Hepatocyte (in vitro differentiated cells): ENCODE data around the gene TRAPPC1.
"Not testable (repeated sequence)": the region's sequence is repeated elsewhere in the genome, so short reads cannot be mapped to it uniquely, and the experiment has no call there.

Experiments
- EZH2 ChIP-seq: fragments of 200-600 bp; sonication (generic); IDR thresholded peaks from 2 replicates; pipeline ENCODE4 v1.6.1; 2016; ENCODE audit warnings: antibody characterized with exemption, mild to moderate bottlenecking, borderline replicate concordance
- EZH2phosphoT487 ChIP-seq: fragments of 200-600 bp; sonication (generic); IDR thresholded peaks from one replicate; pipeline ENCODE4 v1.6.1; 2018; ENCODE audit warnings: antibody characterized with exemption, mild to moderate bottlenecking, low read depth, moderate library complexity; ENCODE audit not compliant: unreplicated experiment, severe bottlenecking
- TF ChIP-seq, protein P1 (sequence below): fragments of 200-600 bp; sonication (generic); IDR thresholded peaks from 2 replicates; pipeline ENCODE4 v1.5.1; 2016; ENCODE audit warnings: antibody characterized with exemption, mild to moderate bottlenecking; ENCODE audit not compliant: poor library complexity

DNA sequence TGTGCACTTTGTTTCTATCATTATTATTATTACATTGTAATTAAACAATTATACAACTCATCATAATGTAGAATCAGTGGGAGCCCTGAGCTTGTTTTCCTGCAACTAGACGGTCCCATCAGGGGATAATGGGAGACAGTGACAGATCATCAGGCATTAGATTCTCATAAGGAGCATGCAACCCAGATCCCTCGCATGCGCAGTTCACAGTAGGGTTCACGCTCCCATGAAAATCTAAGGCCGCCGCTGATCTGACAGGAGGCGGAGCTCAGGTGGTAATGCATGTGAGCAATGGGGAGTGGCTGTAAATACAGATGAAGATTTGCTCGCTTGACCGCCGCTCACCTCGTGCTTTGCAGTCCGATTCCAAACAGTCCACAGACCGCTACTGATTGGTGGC is 21.5 kb upstream of the TRAPPC1 start:
- TF ChIP-seq, protein P1, sequence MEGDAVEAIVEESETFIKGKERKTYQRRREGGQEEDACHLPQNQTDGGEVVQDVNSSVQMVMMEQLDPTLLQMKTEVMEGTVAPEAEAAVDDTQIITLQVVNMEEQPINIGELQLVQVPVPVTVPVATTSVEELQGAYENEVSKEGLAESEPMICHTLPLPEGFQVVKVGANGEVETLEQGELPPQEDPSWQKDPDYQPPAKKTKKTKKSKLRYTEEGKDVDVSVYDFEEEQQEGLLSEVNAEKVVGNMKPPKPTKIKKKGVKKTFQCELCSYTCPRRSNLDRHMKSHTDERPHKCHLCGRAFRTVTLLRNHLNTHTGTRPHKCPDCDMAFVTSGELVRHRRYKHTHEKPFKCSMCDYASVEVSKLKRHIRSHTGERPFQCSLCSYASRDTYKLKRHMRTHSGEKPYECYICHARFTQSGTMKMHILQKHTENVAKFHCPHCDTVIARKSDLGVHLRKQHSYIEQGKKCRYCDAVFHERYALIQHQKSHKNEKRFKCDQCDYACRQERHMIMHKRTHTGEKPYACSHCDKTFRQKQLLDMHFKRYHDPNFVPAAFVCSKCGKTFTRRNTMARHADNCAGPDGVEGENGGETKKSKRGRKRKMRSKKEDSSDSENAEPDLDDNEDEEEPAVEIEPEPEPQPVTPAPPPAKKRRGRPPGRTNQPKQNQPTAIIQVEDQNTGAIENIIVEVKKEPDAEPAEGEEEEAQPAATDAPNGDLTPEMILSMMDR, result not testable (repeated sequence)
- TF ChIP-seq EZH2, EZH2phosphoT487: not testable (repeated sequence)
